HG03558 (cell line): ENCODE measurements around the gene PFN3.
A peak's percentile ranks its signal among the peaks of the same experiment; 100 is the strongest.
"Not testable (repeated sequence)": the region's sequence is repeated elsewhere in the genome, so short reads cannot be mapped to it uniquely, and the experiment has no call there.

Source experiments
- ATAC-seq: cut with Tn5 transposase; IDR thresholded peaks from one replicate; pipeline ENCODE4 v1.9.1; 2021; ENCODE audit warnings: moderate number of reproducible peaks; ENCODE audit not compliant: unreplicated experiment; ENCODE audit errors: extremely low read depth

The PFN3 gene

GRCh38 chr5:177364159-177364962 is 36.1 kb downstream of the PFN3 start:
- no peak for ATAC-seq

DNA sequence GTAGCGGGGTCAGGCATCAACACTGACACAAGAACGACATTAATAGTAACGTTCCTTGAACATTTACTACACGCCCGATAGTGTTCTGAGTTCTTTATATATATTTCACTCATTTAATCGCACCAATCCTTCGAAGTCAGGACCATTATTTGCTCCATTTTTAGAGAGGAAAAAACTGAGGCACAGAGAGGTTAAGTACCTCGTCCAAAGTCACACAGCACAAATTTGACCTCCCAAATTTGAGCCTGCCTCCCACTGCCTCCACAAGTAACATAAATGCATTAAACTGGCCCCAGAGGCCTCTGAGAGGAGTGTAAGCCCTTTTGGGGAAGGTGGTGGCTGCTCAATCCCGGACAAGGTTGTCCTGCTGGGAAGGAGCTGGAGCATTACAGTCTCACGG is 36.9 kb downstream of the PFN3 start:
- ATAC-seq: no peak

DNA sequence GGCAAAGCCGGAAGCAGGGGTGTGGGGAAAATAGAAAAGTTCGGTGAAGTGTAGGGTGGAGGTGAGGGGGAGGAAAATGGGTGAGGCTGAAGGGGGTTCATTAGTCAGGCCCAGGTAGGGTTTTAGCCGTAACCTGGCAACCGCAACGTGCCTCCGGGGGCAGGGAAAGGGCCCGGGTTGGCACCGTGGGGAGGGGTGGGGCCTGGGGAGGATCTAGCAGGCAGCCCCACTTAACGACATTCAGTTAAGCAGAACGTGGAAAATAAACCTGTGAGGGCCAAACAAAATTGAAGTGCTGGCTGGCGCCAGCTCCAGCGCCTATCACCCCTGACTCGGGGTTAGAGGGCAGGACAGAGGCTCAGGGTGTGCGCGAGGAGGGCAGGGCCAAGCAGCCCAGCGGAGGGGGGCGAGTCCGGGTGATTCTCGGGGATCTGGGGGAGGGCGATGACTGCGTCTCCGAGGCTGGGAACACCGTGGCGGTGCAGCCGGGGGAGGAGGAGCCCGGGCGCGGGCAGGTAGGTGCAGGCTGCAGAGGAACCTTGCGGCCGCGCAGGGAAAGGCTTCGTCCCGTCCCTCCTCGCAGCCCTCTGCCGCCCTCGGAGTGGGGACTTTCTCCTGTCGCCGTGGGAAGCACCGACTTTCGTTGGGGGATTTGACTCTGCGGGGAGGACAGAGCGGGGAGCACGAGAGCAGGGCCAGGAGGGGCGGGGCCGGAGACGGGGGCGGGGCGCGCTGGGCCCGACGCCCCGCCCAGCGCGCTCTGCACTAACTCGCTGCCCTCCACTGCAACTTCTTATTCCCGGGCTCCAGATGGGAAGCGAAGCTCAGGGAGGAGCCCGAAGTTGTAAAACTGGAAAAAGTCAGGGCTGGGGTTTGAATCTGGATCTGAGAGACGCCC is 37.6 kb downstream of the PFN3 start:
- no peak for ATAC-seq

- ATAC-seq: no peak
These were observed 38.2 kb downstream of the PFN3 start for GRCh38 chr5:177362292-177362609.

GRCh38 chr5:177361418-177362291 is 38.8 kb downstream of the PFN3 start:
- no peak for ATAC-seq

GRCh38 chr5:177360740-177361139 is 39.7 kb downstream of the PFN3 start:
- not testable (repeated sequence) for ATAC-seq

DNA sequence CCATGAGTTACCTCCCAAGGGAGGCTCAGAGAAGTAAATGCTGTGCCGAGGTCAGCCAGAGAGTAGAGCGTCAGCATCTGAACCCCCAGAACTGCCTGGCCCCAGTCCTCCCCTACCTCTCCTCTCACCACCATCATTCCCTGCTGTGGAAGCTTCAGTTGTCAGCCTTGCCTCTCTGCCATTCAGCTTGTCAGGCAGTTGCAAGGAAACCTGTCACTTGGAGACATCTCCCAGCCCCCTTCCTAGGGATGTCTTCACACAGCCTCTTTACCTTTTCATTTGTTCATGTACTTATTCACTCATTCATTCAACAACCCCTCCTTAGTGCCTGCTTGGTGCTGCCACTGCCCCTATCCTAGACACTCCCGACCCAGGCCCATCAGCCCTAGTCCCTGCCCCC is 40.6 kb downstream of the PFN3 start:
- no peak for ATAC-seq

DNA sequence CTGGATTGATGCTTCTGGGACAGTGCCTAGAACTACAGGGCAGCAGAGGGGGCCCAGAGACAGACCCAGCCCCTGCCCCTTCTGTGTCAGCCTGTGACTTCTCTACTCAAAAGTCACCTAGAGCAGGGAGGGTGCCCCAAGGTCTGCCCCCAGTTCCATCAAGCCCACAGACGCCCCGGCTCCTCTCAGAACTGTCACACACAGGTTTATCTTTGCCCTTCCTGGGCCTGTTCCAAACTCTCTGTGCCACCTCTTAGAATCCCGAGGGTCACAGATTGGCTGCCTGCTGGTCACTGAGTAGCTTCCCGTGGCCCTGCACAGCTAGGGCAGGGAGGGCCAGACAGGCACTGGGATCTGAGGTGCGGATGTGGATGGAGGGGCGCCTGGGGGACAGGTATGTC is 41.0 kb downstream of the PFN3 start:
- ATAC-seq: no peak

DNA sequence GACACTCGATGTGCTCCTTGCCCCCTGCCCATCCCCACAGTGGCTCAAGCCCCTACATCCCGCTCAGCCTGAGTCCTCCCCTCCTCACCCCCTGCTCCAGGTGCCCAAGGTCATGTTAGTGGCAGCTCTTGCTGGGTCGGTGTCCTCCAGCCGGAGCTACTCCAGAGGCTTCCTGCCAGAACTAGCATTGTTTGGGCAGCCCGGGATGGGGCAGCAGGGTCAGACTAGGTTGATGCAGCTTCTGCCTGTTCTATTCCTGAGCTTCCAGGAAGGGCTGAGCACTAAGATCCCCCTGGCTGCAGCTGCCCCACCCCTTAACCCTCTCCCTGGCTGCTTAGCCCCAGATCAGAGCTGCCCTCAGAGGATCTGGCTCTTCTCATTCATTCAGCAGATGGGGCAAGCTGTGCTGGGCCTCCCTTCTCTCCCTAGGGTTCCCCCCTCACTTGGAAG is 42.1 kb downstream of the PFN3 start:
- ATAC-seq: no peak

- ATAC-seq: peak; percentile 81
These were observed 42.8 kb downstream of the PFN3 start, which contains the start of gene RGS14 for GRCh38 chr5:177357459-177358351. TSS of gene RGS14 (plus strand) at chr5:177357924. CDS start at chr5:177358025, 101 bp downstream.

- no peak for ATAC-seq
These were observed 43.4 kb downstream of the PFN3 start for GRCh38 chr5:177357146-177357458.

DNA sequence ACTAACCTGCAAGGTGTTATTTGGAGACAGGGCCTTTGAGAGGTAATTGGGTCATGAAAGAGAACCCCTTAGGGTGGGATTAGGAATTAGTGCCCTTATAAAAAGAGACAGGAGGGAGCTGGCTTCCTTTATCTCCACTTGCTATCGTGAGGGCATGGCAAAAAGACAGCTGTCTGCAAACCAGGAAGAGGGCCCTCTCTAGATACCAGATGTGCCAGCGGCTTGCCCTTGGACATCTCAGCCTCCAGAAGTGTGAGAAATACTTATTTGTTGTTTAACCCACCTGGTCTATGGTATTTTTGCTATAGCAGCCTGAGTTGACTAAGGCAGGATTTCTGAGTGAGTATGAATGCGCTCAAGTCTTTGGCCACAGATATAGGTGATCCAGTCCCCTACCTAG is 43.7 kb downstream of the PFN3 start:
- no peak for ATAC-seq

- no peak for ATAC-seq
These were observed 44.6 kb downstream of the PFN3 start for GRCh38 chr5:177355868-177356168.

GRCh38 chr5:177355162-177355867 is 45.1 kb downstream of the PFN3 start:
- ATAC-seq: no peak

DNA sequence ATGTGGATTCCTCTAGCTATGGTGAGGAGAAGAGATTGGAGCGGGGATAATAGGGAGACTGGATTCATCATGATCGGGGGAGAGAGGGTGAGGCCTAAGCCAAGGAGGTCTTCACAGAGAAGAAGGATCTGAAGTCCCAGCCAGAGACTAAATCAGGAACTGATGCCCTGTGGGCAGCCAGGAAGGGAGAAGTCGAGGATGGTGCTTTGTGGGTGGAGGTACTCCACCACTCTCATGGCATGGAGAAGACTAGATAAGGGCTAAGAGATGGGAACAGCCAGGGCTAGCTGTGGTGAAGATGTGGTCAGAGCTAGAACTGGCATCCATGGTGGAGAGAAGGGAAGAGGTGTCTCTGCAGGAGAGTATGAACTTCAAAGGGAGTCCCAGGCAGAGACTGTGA is 45.8 kb downstream of the PFN3 start:
- no peak for ATAC-seq

DNA sequence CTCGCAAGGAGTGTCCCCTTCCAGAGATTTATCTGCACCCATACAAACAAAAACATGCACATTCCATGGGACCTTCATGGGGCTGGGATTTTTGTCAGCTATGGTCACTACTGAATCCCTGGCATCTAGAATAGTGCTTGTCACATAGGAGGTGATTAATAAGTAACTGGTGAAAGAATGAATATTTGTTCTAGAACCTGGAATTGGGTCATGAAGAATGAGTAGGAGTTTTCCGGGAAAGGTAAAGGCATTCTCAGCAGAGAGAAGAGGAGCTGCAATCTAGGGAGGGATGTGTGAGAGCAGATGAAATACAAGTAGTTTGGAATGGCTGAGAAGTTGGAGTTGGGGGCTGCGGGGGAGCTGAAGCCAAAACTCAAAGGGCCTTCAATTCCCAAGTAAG is 46.2 kb downstream of the PFN3 start:
- no peak for ATAC-seq

GRCh38 chr5:177353093-177353492 is 47.4 kb downstream of the PFN3 start:
- no peak for ATAC-seq

- peak; percentile 74 for ATAC-seq
These were observed 48.8 kb downstream of the PFN3 start, which contains the start of gene LMAN2 for GRCh38 chr5:177351392-177352329. TSS of gene LMAN2 (minus strand) at chr5:177351668. CDS start at chr5:177351647, 21 bp downstream.
